ENCODE results near the gene NOC4L. TPM values are rescaled to one million over a fixed set of nuclear protein-coding genes. Genes with fewer than 3 reads are reported as not detected.

Gene NOC4L
- total RNA-seq, 1 experiment from 2014 or later: 41.4 TPM

DNA sequence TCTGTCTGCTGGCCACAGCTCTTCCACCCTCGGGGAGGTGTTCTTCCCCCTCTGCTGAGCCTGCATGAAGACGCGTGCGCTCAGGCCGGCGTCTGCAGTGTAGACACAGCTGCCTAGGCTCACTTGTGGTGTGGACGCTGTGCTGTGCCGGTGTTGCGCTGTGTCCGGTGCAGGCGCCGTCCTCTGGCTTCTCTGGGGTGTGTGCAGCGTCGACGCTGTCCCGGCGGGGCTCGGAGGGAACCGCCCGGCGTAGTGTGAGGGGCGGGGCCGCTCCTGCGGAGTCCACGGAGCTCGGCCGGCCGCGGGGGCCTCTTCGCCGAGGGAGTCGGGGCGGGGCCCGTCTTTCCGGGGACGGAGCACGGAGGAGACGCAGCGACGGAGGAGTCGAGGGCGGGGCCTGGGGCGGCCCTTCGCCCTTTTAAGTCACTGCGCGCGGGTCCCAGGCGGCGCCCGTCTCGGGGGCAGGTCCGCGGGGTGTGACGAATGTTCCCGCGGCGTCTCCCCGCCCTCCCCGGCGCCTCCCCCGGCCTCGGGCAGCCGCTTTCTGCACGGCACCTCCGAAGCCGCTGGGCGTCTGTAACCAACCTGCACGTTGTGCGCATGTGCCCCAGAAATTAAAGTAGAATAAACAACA, 45.2 kb downstream of the NOC4L start (continued):
- TF ChIP-seq TCF7 (CRISPR knock-in tag; IDR thresholded peaks at IDR 0.05; ENCODE audit: low read depth): no peak
- no peak for TF ChIP-seq ESRRA (CRISPR knock-in tag; IDR thresholded peaks at IDR 0.05; ENCODE audit: borderline replicate concordance)
- TF ChIP-seq NFATC4 (CRISPR knock-in tag; IDR thresholded peaks at IDR 0.05): no peak
- TF ChIP-seq, protein P1, sequence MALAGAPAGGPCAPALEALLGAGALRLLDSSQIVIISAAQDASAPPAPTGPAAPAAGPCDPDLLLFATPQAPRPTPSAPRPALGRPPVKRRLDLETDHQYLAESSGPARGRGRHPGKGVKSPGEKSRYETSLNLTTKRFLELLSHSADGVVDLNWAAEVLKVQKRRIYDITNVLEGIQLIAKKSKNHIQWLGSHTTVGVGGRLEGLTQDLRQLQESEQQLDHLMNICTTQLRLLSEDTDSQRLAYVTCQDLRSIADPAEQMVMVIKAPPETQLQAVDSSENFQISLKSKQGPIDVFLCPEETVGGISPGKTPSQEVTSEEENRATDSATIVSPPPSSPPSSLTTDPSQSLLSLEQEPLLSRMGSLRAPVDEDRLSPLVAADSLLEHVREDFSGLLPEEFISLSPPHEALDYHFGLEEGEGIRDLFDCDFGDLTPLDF (CRISPR knock-in tag; IDR thresholded peaks at IDR 0.05): no peak
- TF ChIP-seq ZNF416 (CRISPR knock-in tag; IDR thresholded peaks at IDR 0.05): no peak
- no peak for TF ChIP-seq ZNF219 (CRISPR knock-in tag; IDR thresholded peaks at IDR 0.05; ENCODE audit: borderline replicate concordance)
- no peak for TF ChIP-seq CREM (CRISPR knock-in tag; IDR thresholded peaks at IDR 0.05)
- TF ChIP-seq ELF4 (CRISPR knock-in tag; IDR thresholded peaks at IDR 0.05; ENCODE audit: low read depth): no peak
- TF ChIP-seq, protein P2, sequence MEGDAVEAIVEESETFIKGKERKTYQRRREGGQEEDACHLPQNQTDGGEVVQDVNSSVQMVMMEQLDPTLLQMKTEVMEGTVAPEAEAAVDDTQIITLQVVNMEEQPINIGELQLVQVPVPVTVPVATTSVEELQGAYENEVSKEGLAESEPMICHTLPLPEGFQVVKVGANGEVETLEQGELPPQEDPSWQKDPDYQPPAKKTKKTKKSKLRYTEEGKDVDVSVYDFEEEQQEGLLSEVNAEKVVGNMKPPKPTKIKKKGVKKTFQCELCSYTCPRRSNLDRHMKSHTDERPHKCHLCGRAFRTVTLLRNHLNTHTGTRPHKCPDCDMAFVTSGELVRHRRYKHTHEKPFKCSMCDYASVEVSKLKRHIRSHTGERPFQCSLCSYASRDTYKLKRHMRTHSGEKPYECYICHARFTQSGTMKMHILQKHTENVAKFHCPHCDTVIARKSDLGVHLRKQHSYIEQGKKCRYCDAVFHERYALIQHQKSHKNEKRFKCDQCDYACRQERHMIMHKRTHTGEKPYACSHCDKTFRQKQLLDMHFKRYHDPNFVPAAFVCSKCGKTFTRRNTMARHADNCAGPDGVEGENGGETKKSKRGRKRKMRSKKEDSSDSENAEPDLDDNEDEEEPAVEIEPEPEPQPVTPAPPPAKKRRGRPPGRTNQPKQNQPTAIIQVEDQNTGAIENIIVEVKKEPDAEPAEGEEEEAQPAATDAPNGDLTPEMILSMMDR (IDR thresholded peaks at IDR 0.05): no peak
- TF ChIP-seq, protein P3, sequence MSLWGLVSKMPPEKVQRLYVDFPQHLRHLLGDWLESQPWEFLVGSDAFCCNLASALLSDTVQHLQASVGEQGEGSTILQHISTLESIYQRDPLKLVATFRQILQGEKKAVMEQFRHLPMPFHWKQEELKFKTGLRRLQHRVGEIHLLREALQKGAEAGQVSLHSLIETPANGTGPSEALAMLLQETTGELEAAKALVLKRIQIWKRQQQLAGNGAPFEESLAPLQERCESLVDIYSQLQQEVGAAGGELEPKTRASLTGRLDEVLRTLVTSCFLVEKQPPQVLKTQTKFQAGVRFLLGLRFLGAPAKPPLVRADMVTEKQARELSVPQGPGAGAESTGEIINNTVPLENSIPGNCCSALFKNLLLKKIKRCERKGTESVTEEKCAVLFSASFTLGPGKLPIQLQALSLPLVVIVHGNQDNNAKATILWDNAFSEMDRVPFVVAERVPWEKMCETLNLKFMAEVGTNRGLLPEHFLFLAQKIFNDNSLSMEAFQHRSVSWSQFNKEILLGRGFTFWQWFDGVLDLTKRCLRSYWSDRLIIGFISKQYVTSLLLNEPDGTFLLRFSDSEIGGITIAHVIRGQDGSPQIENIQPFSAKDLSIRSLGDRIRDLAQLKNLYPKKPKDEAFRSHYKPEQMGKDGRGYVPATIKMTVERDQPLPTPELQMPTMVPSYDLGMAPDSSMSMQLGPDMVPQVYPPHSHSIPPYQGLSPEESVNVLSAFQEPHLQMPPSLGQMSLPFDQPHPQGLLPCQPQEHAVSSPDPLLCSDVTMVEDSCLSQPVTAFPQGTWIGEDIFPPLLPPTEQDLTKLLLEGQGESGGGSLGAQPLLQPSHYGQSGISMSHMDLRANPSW (CRISPR knock-in tag; conservative IDR thresholded peaks at IDR 0.05; ENCODE audit: low read depth): no peak
- TF ChIP-seq, protein P4, sequence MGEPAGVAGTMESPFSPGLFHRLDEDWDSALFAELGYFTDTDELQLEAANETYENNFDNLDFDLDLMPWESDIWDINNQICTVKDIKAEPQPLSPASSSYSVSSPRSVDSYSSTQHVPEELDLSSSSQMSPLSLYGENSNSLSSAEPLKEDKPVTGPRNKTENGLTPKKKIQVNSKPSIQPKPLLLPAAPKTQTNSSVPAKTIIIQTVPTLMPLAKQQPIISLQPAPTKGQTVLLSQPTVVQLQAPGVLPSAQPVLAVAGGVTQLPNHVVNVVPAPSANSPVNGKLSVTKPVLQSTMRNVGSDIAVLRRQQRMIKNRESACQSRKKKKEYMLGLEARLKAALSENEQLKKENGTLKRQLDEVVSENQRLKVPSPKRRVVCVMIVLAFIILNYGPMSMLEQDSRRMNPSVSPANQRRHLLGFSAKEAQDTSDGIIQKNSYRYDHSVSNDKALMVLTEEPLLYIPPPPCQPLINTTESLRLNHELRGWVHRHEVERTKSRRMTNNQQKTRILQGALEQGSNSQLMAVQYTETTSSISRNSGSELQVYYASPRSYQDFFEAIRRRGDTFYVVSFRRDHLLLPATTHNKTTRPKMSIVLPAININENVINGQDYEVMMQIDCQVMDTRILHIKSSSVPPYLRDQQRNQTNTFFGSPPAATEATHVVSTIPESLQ (CRISPR knock-in tag; IDR thresholded peaks at IDR 0.05): no peak
- TF ChIP-seq GABPB1 (CRISPR knock-in tag; IDR thresholded peaks at IDR 0.05): no peak
- TF ChIP-seq, protein P5, sequence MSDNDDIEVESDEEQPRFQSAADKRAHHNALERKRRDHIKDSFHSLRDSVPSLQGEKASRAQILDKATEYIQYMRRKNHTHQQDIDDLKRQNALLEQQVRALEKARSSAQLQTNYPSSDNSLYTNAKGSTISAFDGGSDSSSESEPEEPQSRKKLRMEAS (CRISPR knock-in tag; IDR thresholded peaks at IDR 0.05): peak; percentile 57; the same call in 1 of the 2 replicates
- peak; percentile 52; the same call in 1 of the 2 replicates for TF ChIP-seq RELA (CRISPR knock-in tag; IDR thresholded peaks at IDR 0.05; ENCODE audit: borderline replicate concordance)
- TF ChIP-seq SMAD4 (CRISPR knock-in tag; IDR thresholded peaks at IDR 0.05): 0 out of 2 replicates have a peak, but pooled peaks have one; percentile 3
- TF ChIP-seq, protein P6, sequence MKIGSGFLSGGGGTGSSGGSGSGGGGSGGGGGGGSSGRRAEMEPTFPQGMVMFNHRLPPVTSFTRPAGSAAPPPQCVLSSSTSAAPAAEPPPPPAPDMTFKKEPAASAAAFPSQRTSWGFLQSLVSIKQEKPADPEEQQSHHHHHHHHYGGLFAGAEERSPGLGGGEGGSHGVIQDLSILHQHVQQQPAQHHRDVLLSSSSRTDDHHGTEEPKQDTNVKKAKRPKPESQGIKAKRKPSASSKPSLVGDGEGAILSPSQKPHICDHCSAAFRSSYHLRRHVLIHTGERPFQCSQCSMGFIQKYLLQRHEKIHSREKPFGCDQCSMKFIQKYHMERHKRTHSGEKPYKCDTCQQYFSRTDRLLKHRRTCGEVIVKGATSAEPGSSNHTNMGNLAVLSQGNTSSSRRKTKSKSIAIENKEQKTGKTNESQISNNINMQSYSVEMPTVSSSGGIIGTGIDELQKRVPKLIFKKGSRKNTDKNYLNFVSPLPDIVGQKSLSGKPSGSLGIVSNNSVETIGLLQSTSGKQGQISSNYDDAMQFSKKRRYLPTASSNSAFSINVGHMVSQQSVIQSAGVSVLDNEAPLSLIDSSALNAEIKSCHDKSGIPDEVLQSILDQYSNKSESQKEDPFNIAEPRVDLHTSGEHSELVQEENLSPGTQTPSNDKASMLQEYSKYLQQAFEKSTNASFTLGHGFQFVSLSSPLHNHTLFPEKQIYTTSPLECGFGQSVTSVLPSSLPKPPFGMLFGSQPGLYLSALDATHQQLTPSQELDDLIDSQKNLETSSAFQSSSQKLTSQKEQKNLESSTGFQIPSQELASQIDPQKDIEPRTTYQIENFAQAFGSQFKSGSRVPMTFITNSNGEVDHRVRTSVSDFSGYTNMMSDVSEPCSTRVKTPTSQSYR (CRISPR knock-in tag; IDR thresholded peaks at IDR 0.05): no peak
- no peak for TF ChIP-seq NR3C1 (CRISPR knock-in tag; conservative IDR thresholded peaks at IDR 0.05; ENCODE audit: low read depth)
- no peak for TF ChIP-seq OVOL2 (CRISPR knock-in tag; IDR thresholded peaks at IDR 0.05; ENCODE audit: borderline replicate concordance)
- TF ChIP-seq TP53 (CRISPR knock-in tag; IDR thresholded peaks at IDR 0.05): no peak
- TF ChIP-seq NFE2L1 (CRISPR knock-in tag; IDR thresholded peaks at IDR 0.05): no peak
- TF ChIP-seq, protein P7, sequence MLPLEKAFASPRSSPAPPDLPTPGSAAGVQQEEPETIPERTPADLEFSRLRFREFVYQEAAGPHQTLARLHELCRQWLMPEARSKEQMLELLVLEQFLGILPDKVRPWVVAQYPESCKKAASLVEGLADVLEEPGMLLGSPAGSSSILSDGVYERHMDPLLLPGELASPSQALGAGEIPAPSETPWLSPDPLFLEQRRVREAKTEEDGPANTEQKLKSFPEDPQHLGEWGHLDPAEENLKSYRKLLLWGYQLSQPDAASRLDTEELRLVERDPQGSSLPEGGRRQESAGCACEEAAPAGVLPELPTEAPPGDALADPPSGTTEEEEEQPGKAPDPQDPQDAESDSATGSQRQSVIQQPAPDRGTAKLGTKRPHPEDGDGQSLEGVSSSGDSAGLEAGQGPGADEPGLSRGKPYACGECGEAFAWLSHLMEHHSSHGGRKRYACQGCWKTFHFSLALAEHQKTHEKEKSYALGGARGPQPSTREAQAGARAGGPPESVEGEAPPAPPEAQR (CRISPR knock-in tag; IDR thresholded peaks at IDR 0.05): no peak
- TF ChIP-seq, protein P8, sequence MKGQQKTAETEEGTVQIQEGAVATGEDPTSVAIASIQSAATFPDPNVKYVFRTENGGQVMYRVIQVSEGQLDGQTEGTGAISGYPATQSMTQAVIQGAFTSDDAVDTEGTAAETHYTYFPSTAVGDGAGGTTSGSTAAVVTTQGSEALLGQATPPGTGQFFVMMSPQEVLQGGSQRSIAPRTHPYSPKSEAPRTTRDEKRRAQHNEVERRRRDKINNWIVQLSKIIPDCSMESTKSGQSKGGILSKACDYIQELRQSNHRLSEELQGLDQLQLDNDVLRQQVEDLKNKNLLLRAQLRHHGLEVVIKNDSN (CRISPR knock-in tag; IDR thresholded peaks at IDR 0.05): peak; percentile 46; the same call in 1 of the 2 replicates
- TF ChIP-seq, protein P9, sequence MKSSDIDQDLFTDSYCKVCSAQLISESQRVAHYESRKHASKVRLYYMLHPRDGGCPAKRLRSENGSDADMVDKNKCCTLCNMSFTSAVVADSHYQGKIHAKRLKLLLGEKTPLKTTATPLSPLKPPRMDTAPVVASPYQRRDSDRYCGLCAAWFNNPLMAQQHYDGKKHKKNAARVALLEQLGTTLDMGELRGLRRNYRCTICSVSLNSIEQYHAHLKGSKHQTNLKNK (CRISPR knock-in tag; IDR thresholded peaks at IDR 0.05): no peak
- no peak for TF ChIP-seq ZNF396 (CRISPR knock-in tag; IDR thresholded peaks at IDR 0.05; ENCODE audit: borderline replicate concordance)
- no peak for TF ChIP-seq SOX15 (CRISPR knock-in tag; IDR thresholded peaks at IDR 0.05)
